Spleen (tissue), 7 donors: ENCODE data around the gene CEP112.

Experiments
- CTCF ChIP-seq, 11 experiments: fragments of 200-600 bp in 7 of 11; fragments of 450-650 bp in 4 of 11; sonication (generic) in 4 of 11; IDR thresholded peaks in 8 of 11; conservative IDR thresholded peaks in 3 of 11; 1 replicate in 7 of 11; 2 replicates in 4 of 11; pipeline versions ENCODE4 v1.4.0 to v1.8.0; 2016 to 2021; ENCODE audit warnings: antibody characterized with exemption in 11 of 11, inconsistent platforms in 4 of 11, mild to moderate bottlenecking in 1 of 11
- POLR2A ChIP-seq, 3 donors: fragments of 450-650 bp; IDR thresholded peaks; one replicate each; pipeline ENCODE4 v1.5.1; 2017; ENCODE audit warnings: antibody characterized with exemption in 3 of 3, mild to moderate bottlenecking in 1 of 3
- POLR2AphosphoS5 ChIP-seq, 3 donors: sonication (generic); formaldehyde crosslinking; IDR thresholded peaks; one replicate each; pipeline ENCODE4 v1.5.1; 2017; ENCODE audit warnings: antibody characterized with exemption in 3 of 3
- donor health status: DM: no; HTN: no; CAD: no; lungs with moderate emphysema.
- donor health status: DM: no; HTN: no; CAD: no.
- donor health status: DM: no; HTN: no; CAD: no.

GRCh38 chr17:66138120-66138519 is 53.8 kb downstream of the CEP112 start:
- no peak for TF ChIP-seq CTCF (IDR thresholded peaks at IDR 0.05 in 8 of 11, conservative IDR thresholded peaks at IDR 0.05 in 3 of 11)
- TF ChIP-seq POLR2A (IDR thresholded peaks at IDR 0.05) = no peak
- no peak for TF ChIP-seq POLR2AphosphoS5 (IDR thresholded peaks at IDR 0.05)
